Ureter (tissue), 1 donor: ENCODE results near the gene LARGE2. TPM values are rescaled to one million over a fixed set of nuclear protein-coding genes. Genes with fewer than 3 reads are reported as not detected.

Source experiments
- DNase-seq: peaks from one replicate; pipeline ENCODE4 v3.0.0-alpha.2; 2020; ENCODE audit warnings: low spot score
- total RNA-seq: library from RNA; stranded (reverse); gene quantifications from one replicate; pipeline ENCODE4 v1.2.4, GENCODE V29; 2023
- donor health status: DM: yes; HTN: yes; CAD: no.

Gene LARGE2
- total RNA-seq, 1 donor from 2014 or later = 18.0 TPM

DNA sequence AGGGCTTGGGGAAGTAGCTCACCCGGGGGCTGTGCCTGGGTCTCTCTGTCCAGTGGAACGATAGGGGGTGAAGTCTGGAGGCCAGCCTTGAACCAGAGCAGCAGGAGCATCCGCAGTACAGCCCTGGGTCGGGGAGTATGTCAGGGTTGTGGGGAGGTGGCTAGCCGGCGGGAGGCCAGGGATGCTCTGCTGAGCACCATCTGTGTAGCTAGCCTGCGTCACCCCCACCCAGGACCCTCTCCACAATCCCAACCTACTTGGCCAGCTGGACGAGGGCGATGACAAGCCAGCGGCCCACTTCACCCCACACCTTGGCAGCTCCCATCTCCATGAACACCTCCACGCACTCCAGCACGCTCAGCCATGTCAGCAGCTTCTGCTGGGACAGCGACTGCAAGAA is 7.0 kb upstream of the LARGE2 start:
- DNase-seq = no peak

DNA sequence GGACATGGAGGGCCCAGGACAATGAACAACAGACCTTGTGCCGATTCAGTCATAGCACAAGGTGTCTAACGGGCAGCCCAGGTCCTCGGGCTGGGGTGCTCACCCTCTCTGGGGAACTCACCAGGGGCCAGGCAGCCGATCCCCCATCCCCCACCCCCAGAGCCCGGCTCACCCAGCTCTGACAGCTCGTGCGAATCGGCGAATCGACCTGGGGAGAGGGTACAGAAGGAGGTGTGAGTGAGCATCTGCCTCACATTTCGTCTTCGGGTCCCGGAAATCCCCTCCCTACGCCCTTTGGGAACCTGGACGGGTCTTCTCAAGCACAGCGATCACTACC is 5.2 kb upstream of the LARGE2 start:
- no peak for DNase-seq

DNA sequence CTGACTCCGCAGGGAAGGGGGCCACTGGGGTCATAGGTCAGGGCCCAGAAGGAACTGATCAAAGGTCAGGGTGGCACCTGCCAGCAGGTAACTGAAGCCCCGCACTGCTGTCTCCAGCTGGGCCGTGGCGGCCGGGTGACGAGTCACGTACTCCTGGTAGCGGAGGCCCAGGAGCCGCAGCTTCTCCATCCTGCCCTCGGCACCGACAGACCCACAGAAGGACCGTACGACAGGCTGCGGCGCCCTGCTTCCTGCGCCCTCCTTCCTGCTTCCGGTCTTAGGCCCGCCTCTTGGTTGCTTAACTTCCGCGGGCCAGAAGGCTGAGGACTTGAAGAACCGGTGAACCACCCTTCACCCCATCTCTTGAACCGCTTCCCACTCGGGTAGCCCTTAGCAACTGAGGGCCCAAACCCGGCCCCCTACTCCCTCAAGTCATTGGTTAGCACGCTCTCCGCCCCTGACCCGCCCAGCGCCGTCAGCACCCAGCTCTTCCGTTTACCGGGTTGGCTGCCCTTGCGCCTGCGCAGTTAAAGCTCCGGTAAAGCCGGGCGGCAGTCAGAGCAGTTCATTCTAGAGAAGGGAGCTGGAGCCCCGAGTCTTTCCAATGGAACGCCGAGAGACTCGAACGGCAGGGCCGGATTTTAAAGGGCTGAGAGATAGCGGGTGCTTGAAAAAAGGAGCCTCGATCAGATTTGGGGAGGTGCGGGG is 4.7 kb upstream of the LARGE2 start, which contains the start of gene PEX16:
PEX16 (minus strand) TSS at position 255 of the 708 bp plus-strand sequence; CDS start at position 189, 66 bp downstream.
- peak; percentile 98 for DNase-seq

DNA sequence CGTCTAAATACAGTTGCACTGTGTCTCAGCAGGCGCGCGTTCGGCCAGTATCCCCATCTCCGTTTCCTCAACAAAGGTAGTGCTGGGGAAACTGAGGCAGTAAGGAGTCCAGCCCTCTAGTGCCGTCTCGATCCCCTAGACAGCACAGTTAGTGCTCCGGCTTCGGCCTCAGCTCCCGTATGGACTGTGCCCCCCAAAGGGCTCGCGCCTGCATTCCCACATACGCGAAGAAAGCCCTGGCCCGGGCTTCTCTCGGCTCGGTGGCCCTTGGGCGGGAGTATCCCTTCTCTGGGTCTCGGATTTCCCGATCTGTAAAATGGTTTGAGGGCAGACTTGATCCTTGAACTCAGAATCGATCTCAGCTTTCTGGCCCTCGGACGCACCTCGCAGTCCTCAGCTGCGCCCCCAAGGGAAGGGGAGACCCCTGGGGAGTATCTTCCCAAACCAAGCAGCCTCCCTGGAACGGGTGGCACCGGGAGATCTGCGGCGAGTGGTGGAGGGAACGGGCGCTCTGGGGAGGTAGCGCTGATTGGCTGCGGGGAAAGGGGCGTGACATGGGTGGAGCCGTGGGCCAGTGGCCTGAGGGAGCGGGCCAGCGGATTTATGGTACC is 4.0 kb upstream of the LARGE2 start:
- peak; percentile 84 for DNase-seq

DNA sequence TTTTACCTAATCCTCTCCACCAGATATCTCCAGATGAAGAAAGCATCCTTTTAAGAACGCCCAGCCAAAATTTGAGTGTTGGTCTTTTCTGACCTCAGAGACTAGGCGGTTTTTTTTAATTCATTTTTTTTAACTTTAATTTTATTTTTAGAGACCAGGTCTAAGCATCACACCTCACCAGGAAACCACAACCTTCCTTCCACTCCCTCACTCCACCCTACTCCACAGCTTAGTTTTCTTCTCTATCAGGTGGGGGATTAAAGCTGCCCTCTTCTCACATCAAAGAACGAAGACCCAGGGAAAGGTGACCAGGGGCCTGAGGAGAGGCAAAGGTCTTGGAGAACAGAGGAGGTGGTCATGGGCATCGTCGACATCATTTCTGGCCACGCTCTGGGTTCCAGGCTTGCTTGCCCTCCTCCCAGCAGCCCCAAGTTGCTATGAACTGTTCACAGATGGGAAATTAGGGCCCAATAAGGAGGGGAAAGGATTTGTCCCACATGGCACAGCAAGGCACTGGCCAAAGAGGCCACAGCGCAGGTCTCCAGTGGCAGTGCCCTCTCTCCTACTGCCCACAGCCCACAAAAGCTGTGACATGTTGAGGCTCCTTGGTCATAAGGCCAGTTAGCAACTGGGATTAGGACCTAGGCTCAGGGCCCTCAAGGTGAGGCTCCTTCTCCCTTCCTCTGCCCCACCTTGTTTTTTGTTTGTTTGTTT is 3.3 kb upstream of the LARGE2 start:
- DNase-seq = no peak

DNA sequence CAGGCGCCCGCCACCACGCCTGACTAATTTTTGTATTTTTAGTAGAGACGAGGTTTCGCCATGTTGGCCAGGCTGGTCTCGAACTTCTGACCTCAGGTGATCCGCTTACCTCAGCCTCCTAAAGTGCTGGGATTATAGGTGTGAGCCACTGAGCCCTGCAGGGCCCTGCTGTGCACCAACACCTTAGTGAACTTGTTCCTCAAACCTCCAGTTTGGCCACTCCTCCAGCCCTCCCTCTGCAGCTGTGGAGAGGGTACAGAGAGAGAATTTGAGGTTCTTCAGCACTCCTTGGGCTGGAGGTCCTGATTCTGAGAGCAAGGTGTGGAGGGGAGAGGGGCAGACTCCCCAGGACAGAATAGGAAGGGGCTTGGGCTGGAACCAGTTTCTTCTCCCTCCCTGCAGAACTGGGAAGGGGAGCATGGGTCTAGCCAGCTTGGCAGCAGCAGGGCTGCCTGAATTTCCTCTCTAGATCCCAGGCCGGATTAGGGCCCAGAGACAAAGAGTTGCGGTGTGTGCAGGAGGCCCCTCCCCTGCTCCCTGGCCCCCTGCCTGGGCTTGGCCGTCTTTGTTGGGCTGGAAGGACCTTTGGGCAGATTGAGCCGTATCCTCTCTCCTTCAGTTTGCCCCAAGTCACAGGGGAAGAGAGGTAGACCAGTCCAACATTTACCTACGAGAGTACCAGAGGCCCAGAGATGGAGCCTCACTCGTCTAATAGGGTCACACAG is 2.5 kb upstream of the LARGE2 start:
- DNase-seq = no peak

GRCh38 chr11:45920531-45921477 is 1.7 kb upstream of the LARGE2 start:
- DNase-seq = no peak

- DNase-seq = no peak
Observed at GRCh38 chr11:45921561-45922424, 663 bp upstream of the LARGE2 start.

GRCh38 chr11:45924036-45924915 is 1.8 kb downstream of the LARGE2 start:
- peak; percentile 45 for DNase-seq

DNA sequence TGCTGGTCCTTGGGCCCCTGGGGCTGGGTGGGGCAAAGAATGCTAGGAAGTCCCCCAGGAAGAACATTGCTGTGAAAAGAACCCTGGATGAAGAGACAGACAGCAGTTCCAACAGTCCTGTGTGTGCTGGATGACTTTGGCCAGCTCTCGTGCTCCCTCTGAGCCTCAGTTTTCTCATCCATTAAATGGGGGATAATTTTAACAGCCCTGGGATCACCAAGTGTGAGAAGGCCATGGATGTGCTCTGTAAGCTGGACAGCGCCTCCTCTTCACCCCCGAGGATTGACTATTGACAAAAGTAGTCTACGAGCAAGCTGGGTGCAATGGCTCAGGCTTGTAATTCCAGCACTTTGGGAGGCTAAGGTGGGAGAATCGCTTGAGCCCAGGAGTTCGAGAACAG is 2.5 kb downstream of the LARGE2 start:
- no peak for DNase-seq

DNA sequence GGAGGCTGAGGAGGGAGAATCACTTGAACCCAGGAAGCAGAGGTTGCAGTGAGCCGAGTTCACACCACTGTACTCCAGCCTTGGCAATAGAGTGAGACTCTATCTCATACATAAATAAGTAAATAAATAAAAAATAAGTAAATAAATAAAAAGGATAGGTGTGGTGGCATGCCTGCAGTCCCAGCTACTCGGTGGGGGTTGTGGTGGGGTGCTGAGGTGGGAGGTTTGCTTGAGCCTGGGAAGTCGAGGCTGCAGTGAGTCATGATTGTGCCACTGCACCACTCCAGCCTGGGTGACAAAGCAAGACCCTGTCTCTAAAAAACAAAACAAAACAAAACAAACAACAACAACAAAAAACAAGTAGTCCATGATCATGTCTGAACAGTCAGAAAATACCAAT is 3.1 kb downstream of the LARGE2 start:
- no peak for DNase-seq

DNA sequence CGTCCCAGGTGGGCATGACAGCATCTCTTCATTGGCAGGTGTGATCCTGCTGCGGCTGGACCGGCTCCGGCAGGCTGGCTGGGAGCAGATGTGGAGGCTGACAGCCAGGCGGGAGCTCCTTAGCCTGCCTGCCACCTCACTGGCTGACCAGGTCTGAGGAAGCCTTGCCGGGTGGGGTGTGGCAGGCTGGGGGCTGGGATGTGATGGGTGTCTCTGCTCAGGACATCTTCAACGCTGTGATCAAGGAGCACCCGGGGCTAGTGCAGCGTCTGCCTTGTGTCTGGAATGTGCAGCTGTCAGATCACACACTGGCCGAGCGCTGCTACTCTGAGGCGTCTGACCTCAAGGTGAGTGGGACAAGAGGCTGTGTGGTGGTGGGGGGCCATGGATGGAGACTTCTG is 3.5 kb downstream of the LARGE2 start:
- DNase-seq = peak; percentile 36

GRCh38 chr11:45926536-45927331 is 4.3 kb downstream of the LARGE2 start:
- peak; percentile 37 for DNase-seq

DNA sequence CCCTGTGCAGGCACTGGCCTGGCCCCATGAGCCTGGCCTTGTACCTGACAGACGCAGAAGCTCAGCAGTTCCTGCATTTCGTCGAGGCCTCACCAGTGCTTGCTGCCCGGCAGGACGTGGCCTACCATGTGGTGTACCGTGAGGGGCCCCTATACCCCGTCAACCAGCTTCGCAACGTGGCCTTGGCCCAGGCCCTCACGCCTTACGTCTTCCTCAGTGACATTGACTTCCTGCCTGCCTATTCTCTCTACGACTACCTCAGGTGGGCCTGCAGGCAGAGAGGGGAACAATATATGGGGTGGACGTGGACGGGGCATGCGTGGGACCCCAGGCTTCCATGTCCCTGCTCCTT is 4.9 kb downstream of the LARGE2 start:
- peak; percentile 29 for DNase-seq

DNA sequence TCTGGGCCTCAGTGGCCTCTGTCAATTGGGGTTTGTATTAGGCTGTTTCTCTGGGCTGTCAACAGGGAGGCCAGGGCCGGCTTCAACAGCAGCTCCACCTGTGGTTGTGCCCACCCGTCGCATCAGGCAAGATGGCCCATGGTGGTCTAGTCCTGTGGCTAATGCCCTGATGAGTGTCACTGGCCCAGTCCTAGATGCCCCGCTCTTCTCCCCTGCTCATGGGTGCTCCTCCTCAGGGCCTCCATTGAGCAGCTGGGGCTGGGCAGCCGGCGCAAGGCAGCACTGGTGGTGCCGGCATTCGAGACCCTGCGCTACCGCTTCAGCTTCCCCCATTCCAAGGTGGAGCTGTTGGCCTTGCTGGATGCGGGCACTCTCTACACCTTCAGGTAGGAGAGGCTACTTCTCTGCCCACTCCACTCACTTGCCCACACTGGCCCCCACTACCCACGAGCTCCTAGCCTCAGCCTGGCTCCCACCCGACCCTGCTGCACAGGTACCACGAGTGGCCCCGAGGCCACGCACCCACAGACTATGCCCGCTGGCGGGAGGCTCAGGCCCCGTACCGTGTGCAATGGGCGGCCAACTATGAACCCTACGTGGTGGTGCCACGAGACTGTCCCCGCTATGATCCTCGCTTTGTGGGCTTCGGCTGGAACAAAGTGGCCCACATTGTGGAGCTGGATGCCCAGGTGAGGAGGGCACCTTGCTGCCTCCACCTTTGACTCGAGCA is 5.4 kb downstream of the LARGE2 start:
- peak; percentile 36 for DNase-seq

DNA sequence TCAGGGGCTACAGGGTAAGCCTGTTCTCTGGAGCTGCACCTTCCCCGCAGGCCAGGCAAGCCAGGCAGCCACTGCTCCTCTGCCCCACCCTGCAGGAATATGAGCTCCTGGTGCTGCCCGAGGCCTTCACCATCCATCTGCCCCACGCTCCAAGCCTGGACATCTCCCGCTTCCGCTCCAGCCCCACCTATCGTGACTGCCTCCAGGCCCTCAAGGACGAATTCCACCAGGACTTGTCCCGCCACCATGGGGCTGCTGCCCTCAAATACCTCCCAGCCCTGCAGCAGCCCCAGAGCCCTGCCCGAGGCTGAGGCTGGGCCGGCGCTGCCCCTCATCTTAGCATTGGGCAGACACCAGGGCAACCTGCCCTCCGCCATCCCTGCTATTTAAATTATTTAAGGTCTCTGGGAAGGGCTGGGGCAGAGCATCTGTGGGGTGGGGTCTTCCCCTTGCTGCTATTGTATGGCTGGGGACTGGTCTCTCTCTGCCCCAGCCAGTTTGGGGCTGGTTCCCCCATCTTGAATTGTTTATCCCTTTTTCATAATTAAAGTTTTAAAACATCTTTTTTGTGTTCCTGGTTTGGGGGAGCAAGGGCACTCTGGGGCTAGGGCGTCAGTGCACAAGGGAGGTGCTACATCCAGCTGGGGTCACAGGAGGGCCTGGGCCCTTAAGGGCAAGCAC is 6.2 kb downstream of the LARGE2 start:
- peak; percentile 39 for DNase-seq

DNA sequence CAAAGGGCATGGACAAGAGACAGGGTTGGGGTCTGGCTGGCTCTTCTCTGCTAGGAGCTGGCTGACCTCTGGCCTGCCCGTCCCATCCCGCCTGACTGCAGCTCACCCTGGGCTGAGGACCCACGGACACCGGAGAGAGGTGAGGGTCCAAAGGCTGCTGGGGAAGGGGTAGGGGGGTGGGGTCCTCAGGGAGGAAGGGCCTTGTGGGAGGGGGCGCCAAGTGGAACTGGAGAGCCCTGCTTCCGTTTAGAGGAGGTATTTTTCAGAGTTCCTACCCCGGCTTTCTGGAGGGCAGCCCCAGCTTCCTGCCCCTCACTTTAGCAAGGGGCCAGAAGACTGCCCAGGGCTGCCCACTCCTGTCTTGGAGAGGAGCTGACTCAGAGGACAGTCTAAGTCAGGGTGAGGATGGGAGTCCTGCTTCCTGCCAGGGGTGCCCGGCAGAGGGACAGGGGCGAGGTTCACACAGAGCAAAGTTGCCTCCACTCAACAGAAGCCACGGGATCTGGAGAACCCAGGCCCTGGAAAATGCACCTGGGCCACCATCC is 7.1 kb downstream of the LARGE2 start:
- DNase-seq = no peak
